ENCODE measurements around the gene AKR1C3. TPM values are rescaled to one million over a fixed set of nuclear protein-coding genes. Genes with fewer than 3 reads are reported as not detected.
"Not testable (repeated sequence)": the region's sequence is repeated elsewhere in the genome, so short reads cannot be mapped to it uniquely, and the experiment has no call there.

AKR1C3 gene
- total RNA-seq, 1 experiment from 2014 or later: not detected

DNA sequence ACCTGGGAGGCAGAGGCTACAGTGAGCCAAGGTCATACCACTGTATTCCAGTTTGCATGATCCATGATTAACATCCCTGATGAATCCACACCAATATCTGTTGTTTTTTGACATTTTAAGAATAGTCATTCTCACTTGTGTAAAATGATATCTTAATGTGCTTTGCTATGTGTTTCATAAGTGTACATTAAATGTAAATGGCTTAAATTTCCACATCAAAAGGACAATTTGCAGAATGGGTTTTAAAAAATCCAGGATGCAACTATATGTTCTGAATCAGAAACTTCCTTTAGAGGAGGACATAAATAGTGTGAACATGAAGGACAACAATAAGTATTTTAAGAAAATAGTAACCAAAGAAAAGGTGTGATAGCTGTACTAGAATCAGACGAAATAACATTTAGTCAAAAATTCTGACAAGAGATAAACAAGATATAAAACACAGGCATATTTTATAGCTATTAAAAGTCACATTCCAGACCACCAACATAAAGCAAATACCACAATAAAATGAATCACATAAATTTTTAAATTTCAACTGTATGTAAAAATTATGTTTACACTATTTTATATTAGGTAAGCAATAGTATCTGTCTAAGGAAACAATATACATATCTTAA is 42.4 kb downstream of the AKR1C3 start:
- no peak overlapping the region for H3K9ac ChIP-seq (ENCODE audit: low read length)
- H3K4me2 ChIP-seq (ENCODE audit: low read depth, low read length, poor library complexity, severe bottlenecking): no peak overlapping the region
- no peak overlapping the region for H2AFZ ChIP-seq (ENCODE audit: low read length)
- no peak overlapping the region for H3K4me3 ChIP-seq (ENCODE audit: low read length)
- H3K9me3 ChIP-seq (ENCODE audit: low read length): peaks cover 5% of the 10 kb centered on the region
- H3K4me1 ChIP-seq (ENCODE audit: low read length): no peaks in the 10 kb centered on the region
- no peaks in the 10 kb centered on the region for H3K9me2 ChIP-seq (replicated peaks; ENCODE audit: insufficient read depth, low read length)
- H3K36me3 ChIP-seq (ENCODE audit: insufficient read depth, low read length): no peaks in the 10 kb centered on the region
- no peak overlapping the region for H3K27ac ChIP-seq (ENCODE audit: low read length)
- H4K20me1 ChIP-seq (ENCODE audit: insufficient read depth, low read depth, low read length): no peaks in the 10 kb centered on the region
- no peaks in the 10 kb centered on the region for H3K27me3 ChIP-seq (ENCODE audit: low read length)
- no peak for DNase-seq
- no peaks in the 10 kb centered on the region for H3K79me2 ChIP-seq (ENCODE audit: low read length)

DNA sequence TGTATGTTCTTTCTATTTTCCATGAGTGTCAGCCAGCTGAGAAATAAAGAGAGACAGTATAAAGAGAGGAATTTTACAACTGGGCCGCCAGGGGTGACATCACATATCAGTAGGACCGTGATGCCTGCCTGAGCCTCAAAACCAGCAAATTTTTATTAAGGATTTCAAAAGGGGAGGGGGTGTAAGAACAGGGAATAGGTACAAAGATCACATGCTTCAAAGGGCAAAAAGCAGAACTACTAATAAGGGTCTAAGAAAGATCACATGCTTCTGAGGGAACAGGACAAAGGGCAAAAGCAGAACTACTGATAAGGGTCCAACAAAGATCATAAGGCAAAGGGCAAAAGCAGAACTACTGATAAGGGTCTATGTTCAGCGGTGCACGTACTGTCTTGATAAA is 43.5 kb downstream of the AKR1C3 start:
- not testable (repeated sequence) for H3K9ac ChIP-seq (ENCODE audit: low read length); H3K27ac ChIP-seq (ENCODE audit: low read length); DNase-seq; H3K9me3 ChIP-seq (ENCODE audit: low read length); H3K4me1 ChIP-seq (ENCODE audit: low read length); H4K20me1 ChIP-seq (ENCODE audit: insufficient read depth, low read depth, low read length); H3K27me3 ChIP-seq (ENCODE audit: low read length); H3K79me2 ChIP-seq (ENCODE audit: low read length); H3K36me3 ChIP-seq (ENCODE audit: insufficient read depth, low read length); H3K4me3 ChIP-seq (ENCODE audit: low read length); H3K9me2 ChIP-seq (replicated peaks; ENCODE audit: insufficient read depth, low read length); H3K4me2 ChIP-seq (ENCODE audit: low read depth, low read length, poor library complexity, severe bottlenecking); H2AFZ ChIP-seq (ENCODE audit: low read length)

- Histone ChIP-seq H4K20me1 (ENCODE audit: insufficient read depth, low read depth, low read length) (no peaks in the 10 kb centered on the region), H3K27me3 (ENCODE audit: low read length) (no peaks in the 10 kb centered on the region), H3K79me2 (ENCODE audit: low read length) (no peaks in the 10 kb centered on the region), H2AFZ (ENCODE audit: low read length) (no peak overlapping the region), H3K36me3 (ENCODE audit: insufficient read depth, low read length) (no peaks in the 10 kb centered on the region), H3K9me3 (ENCODE audit: low read length) (no peaks in the 10 kb centered on the region), H3K4me1 (ENCODE audit: low read length) (no peaks in the 10 kb centered on the region), H3K27ac (ENCODE audit: low read length) (no peak overlapping the region), H3K4me3 (ENCODE audit: low read length) (no peak overlapping the region), H3K4me2 (ENCODE audit: low read depth, low read length, poor library complexity, severe bottlenecking) (no peak overlapping the region), H3K9me2 (replicated peaks; ENCODE audit: insufficient read depth, low read length) (no peaks in the 10 kb centered on the region), H3K9ac (ENCODE audit: low read length) (no peak overlapping the region)
- DNase-seq: no peak
Measured at GRCh38 chr10:5142199-5142598, 48.0 kb downstream of the AKR1C3 start.

- Histone ChIP-seq H3K9me3 (ENCODE audit: low read length) (no peaks in the 10 kb centered on the region), H3K9me2 (replicated peaks; ENCODE audit: insufficient read depth, low read length) (no peaks in the 10 kb centered on the region)
Measured at GRCh38 chr10:5143137-5143536, 48.9 kb downstream of the AKR1C3 start.

DNA sequence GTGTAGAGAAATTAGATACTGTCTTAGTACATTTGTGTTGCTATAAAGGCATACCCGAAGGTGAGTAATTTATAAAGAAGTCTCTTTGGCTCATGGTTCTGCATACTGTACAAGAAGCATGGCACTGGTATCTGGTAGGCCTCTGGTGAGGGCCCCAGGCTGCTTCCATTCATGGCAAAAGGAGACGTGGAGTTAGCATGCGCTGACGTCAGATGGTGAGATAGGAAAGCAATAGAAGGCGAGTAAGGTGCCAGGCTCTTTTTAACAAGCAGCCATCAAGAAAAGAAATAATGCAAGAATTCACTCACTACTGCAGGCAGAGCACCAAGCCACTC is 52.7 kb downstream of the AKR1C3 start:
- Histone ChIP-seq H3K36me3 (ENCODE audit: insufficient read depth, low read length) (no peaks in the 10 kb centered on the region), H3K27me3 (ENCODE audit: low read length) (no peaks in the 10 kb centered on the region), H3K4me3 (ENCODE audit: low read length) (no peak overlapping the region), H3K4me1 (ENCODE audit: low read length) (no peaks in the 10 kb centered on the region), H3K9me3 (ENCODE audit: low read length) (no peaks in the 10 kb centered on the region), H3K79me2 (ENCODE audit: low read length) (no peaks in the 10 kb centered on the region), H3K9me2 (replicated peaks; ENCODE audit: insufficient read depth, low read length) (no peaks in the 10 kb centered on the region), H3K27ac (ENCODE audit: low read length) (no peak overlapping the region), H3K9ac (ENCODE audit: low read length) (no peak overlapping the region), H3K4me2 (ENCODE audit: low read depth, low read length, poor library complexity, severe bottlenecking) (no peak overlapping the region), H2AFZ (ENCODE audit: low read length) (no peak overlapping the region), H4K20me1 (ENCODE audit: insufficient read depth, low read depth, low read length) (no peaks in the 10 kb centered on the region)
- no peak for DNase-seq

More at GRCh38 chr10:5143137-5143536, 48.9 kb downstream of the AKR1C3 start:
- no peak for DNase-seq
- H3K27me3 ChIP-seq (ENCODE audit: low read length): no peaks in the 10 kb centered on the region
- no peak overlapping the region for H2AFZ ChIP-seq (ENCODE audit: low read length)
- H3K36me3 ChIP-seq (ENCODE audit: insufficient read depth, low read length): no peaks in the 10 kb centered on the region
- no peak overlapping the region for H3K4me2 ChIP-seq (ENCODE audit: low read depth, low read length, poor library complexity, severe bottlenecking)
- H3K4me1 ChIP-seq (ENCODE audit: low read length): no peaks in the 10 kb centered on the region
- no peaks in the 10 kb centered on the region for H3K79me2 ChIP-seq (ENCODE audit: low read length)
- no peak overlapping the region for H3K9ac ChIP-seq (ENCODE audit: low read length)
- no peak overlapping the region for H3K27ac ChIP-seq (ENCODE audit: low read length)
- no peaks in the 10 kb centered on the region for H4K20me1 ChIP-seq (ENCODE audit: insufficient read depth, low read depth, low read length)
- no peak overlapping the region for H3K4me3 ChIP-seq (ENCODE audit: low read length)

DNA sequence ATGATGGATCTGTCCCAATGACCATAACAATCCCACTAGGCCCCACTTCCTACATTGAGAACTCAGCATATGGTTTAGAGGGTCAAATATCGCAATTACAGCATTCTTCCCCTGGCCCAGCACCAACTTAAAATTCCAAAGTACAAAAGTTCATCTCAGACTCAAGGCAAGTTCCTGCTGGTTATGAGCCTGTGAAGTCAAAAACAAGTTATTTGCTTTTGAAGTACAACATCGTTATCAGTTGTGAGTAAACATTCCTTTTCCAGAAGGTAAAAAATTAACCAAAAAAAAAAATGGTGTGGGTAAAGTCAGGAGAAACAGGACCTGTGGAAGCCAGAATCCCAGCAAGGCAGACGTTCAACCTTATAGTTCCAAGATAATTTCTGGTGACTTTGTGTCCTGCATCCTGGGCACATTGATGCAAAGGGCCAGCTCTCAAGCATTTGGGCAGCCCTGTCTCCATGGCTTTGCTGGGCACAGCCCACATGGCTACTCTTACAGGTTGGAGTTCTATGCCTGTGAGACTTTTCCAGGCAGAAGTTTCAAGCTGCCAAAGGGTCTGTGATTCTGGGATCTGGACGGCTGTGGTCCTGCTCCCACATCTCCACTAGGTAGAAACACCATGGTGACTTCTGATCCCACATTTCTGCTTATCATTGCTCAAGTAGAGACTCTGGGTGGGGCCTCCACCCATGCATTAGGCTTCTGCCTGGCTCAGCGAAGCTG is 53.2 kb downstream of the AKR1C3 start:
- no peak for DNase-seq
- no peak overlapping the region for H3K4me3 ChIP-seq (ENCODE audit: low read length)
- H3K9me2 ChIP-seq (replicated peaks; ENCODE audit: insufficient read depth, low read length): no peaks in the 10 kb centered on the region
- no peaks in the 10 kb centered on the region for H3K9me3 ChIP-seq (ENCODE audit: low read length)
- no peaks in the 10 kb centered on the region for H3K36me3 ChIP-seq (ENCODE audit: insufficient read depth, low read length)
- H3K9ac ChIP-seq (ENCODE audit: low read length): no peak overlapping the region
- H3K27ac ChIP-seq (ENCODE audit: low read length): no peak overlapping the region
- H3K4me1 ChIP-seq (ENCODE audit: low read length): no peaks in the 10 kb centered on the region
- no peaks in the 10 kb centered on the region for H3K27me3 ChIP-seq (ENCODE audit: low read length)
- no peaks in the 10 kb centered on the region for H4K20me1 ChIP-seq (ENCODE audit: insufficient read depth, low read depth, low read length)
- H3K79me2 ChIP-seq (ENCODE audit: low read length): no peaks in the 10 kb centered on the region
- no peak overlapping the region for H3K4me2 ChIP-seq (ENCODE audit: low read depth, low read length, poor library complexity, severe bottlenecking)
- no peak overlapping the region for H2AFZ ChIP-seq (ENCODE audit: low read length)

GRCh38 chr10:5147981-5148677 is 53.9 kb downstream of the AKR1C3 start:
- no peak overlapping the region for H3K4me2 ChIP-seq (ENCODE audit: low read depth, low read length, poor library complexity, severe bottlenecking)

DNA sequence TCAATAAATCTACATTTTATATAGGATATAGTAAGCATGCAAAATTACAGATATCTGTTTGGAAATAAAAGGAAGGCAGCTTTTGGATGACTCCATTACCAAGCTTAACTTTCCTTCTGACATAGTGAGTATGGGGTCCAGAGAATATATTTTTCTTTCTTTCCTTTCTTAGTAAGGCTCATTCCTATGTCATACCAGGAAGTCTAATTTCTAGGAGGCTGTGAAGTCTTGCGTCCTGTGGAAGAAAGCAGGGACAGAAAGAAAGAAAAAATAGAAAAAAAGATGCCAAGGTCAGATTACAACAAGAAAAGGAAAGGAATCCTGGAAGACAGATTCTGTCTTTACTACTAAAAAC is 54.4 kb downstream of the AKR1C3 start:
- Histone ChIP-seq H3K4me1 (ENCODE audit: low read length) (no peaks in the 10 kb centered on the region), H3K9me3 (ENCODE audit: low read length) (no peaks in the 10 kb centered on the region), H4K20me1 (ENCODE audit: insufficient read depth, low read depth, low read length) (no peaks in the 10 kb centered on the region), H3K4me3 (ENCODE audit: low read length) (no peak overlapping the region), H3K9ac (ENCODE audit: low read length) (no peak overlapping the region), H3K27me3 (ENCODE audit: low read length) (no peaks in the 10 kb centered on the region), H3K79me2 (ENCODE audit: low read length) (no peaks in the 10 kb centered on the region), H3K27ac (ENCODE audit: low read length) (no peak overlapping the region), H3K9me2 (replicated peaks; ENCODE audit: insufficient read depth, low read length) (no peaks in the 10 kb centered on the region), H3K36me3 (ENCODE audit: insufficient read depth, low read length) (no peaks in the 10 kb centered on the region), H2AFZ (ENCODE audit: low read length) (no peak overlapping the region), H3K4me2 (ENCODE audit: low read depth, low read length, poor library complexity, severe bottlenecking) (no peak overlapping the region)
- no peak for DNase-seq

More at GRCh38 chr10:5147981-5148677, 53.9 kb downstream of the AKR1C3 start:
- Histone ChIP-seq H2AFZ (ENCODE audit: low read length) (no peak overlapping the region), H3K36me3 (ENCODE audit: insufficient read depth, low read length) (no peaks in the 10 kb centered on the region), H3K4me3 (ENCODE audit: low read length) (no peak overlapping the region), H3K9me2 (replicated peaks; ENCODE audit: insufficient read depth, low read length) (no peaks in the 10 kb centered on the region), H3K9ac (ENCODE audit: low read length) (no peak overlapping the region), H3K27ac (ENCODE audit: low read length) (no peak overlapping the region), H4K20me1 (ENCODE audit: insufficient read depth, low read depth, low read length) (no peaks in the 10 kb centered on the region), H3K9me3 (ENCODE audit: low read length) (no peaks in the 10 kb centered on the region), H3K79me2 (ENCODE audit: low read length) (no peaks in the 10 kb centered on the region), H3K27me3 (ENCODE audit: low read length) (no peaks in the 10 kb centered on the region), H3K4me1 (ENCODE audit: low read length) (no peaks in the 10 kb centered on the region)
- DNase-seq: no peak
